NCI-H2029 treated with DMSO at 0.1 percent for 48 hours (cell line): Measurements from ENCODE around the gene TUBGCP2.

Experiments
- DNase-seq: peaks from one replicate; lab custom pipeline; 2025; lab: John Stamatoyannopoulos, UW

TUBGCP2 gene

GRCh38 chr10:133308421-133309099 is at the start of gene TUBGCP2, which contains the start of gene ZNF511:
TUBGCP2 (minus strand) TSS chr10:133308872; CDS start chr10:133302941, 5,931 bp downstream.
ZNF511 (plus strand) TSS chr10:133308914; CDS start chr10:133308944, 30 bp downstream.
- DNase-seq, result peak; percentile 49

GRCh38 chr10:133357285-133358161 is 48.9 kb upstream of the TUBGCP2 start, which contains the start of gene FUOM:
FUOM (minus strand) TSS chr10:133358019; CDS start chr10:133358007, 12 bp downstream.
- DNase-seq, result no peak

- no peak for DNase-seq
These were observed 48.0 kb upstream of the TUBGCP2 start for GRCh38 chr10:133356549-133357284.

- DNase-seq, result no peak
These were observed 47.3 kb upstream of the TUBGCP2 start for GRCh38 chr10:133355991-133356390.

GRCh38 chr10:133355266-133355665 is 46.6 kb upstream of the TUBGCP2 start:
- no peak for DNase-seq

GRCh38 chr10:133354672-133355240 is 46.1 kb upstream of the TUBGCP2 start:
- DNase-seq, result no peak

GRCh38 chr10:133353988-133354605 is 45.4 kb upstream of the TUBGCP2 start:
- no peak for DNase-seq

GRCh38 chr10:133353202-133353959 is 44.7 kb upstream of the TUBGCP2 start:
- DNase-seq, result no peak

GRCh38 chr10:133351408-133352318 is 43.0 kb upstream of the TUBGCP2 start:
- no peak for DNase-seq

GRCh38 chr10:133350950-133351329 is 42.3 kb upstream of the TUBGCP2 start:
- no peak for DNase-seq

- DNase-seq, result no peak
These were observed 41.7 kb upstream of the TUBGCP2 start for GRCh38 chr10:133350283-133350949.

GRCh38 chr10:133349577-133350011 is 40.9 kb upstream of the TUBGCP2 start:
- DNase-seq, result no peak

- no peak for DNase-seq
These were observed 40.5 kb upstream of the TUBGCP2 start for GRCh38 chr10:133349160-133349568.

- DNase-seq, result no peak
These were observed 39.2 kb upstream of the TUBGCP2 start for GRCh38 chr10:133347710-133348517.

GRCh38 chr10:133346413-133346812 is 37.7 kb upstream of the TUBGCP2 start:
- no peak for DNase-seq

- DNase-seq, result no peak
These were observed 35.6 kb upstream of the TUBGCP2 start for GRCh38 chr10:133344236-133344635.

GRCh38 chr10:133343558-133343957 is 34.9 kb upstream of the TUBGCP2 start:
- DNase-seq, result no peak

GRCh38 chr10:133342942-133343341 is 34.3 kb upstream of the TUBGCP2 start:
- DNase-seq, result no peak
